GM12891 (cell line): ENCODE results near the gene C17orf50.

Experiments
- POLR2A ChIP-seq: IDR thresholded peaks from 2 replicates; pipeline ENCODE4 v1.6.1; 2011; ENCODE audit warnings: low read depth, low read length, control low read depth
- POLR2AphosphoS5 ChIP-seq: IDR thresholded peaks from 2 replicates; pipeline ENCODE4 v1.6.1; 2011; ENCODE audit warnings: low read depth, low read length, control low read depth

GRCh38 chr17:35807371-35808144 lies 46.9 kb downstream of the C17orf50 start:
- TF ChIP-seq POLR2AphosphoS5, result no peak
- TF ChIP-seq POLR2A, result no peak
